ENCODE data around the gene CAMKMT.
"Not testable (repeated sequence)": the region's sequence is repeated elsewhere in the genome, so short reads cannot be mapped to it uniquely, and the experiment has no call there.

Gene CAMKMT

GRCh38 chr2:44550561-44550960 is 188.8 kb downstream of the CAMKMT start:
- no peak for DNase-seq (ENCODE audit: low spot score)

- no peak for DNase-seq (ENCODE audit: low spot score)
Measured at GRCh38 chr2:44551497-44551896, 189.8 kb downstream of the CAMKMT start.

GRCh38 chr2:44553456-44553855 is 191.7 kb downstream of the CAMKMT start:
- no peak for DNase-seq (ENCODE audit: low spot score)

- no peak for DNase-seq (ENCODE audit: low spot score)
Measured at GRCh38 chr2:44555700-44556099, 194.0 kb downstream of the CAMKMT start.

GRCh38 chr2:44559108-44559507 is 197.4 kb downstream of the CAMKMT start:
- no peak for DNase-seq (ENCODE audit: low spot score)

- DNase-seq (ENCODE audit: low spot score) = no peak
Measured at GRCh38 chr2:44560352-44560751, 198.6 kb downstream of the CAMKMT start.

GRCh38 chr2:44560941-44561340 is 199.2 kb downstream of the CAMKMT start:
- no peak for DNase-seq (ENCODE audit: low spot score)

- no peak for DNase-seq (ENCODE audit: low spot score)
Measured at GRCh38 chr2:44562737-44563136, 201.0 kb downstream of the CAMKMT start.

- DNase-seq (ENCODE audit: low spot score) = no peak
Measured at GRCh38 chr2:44564752-44565151, 203.0 kb downstream of the CAMKMT start.

GRCh38 chr2:44566059-44566458 is 204.3 kb downstream of the CAMKMT start:
- no peak for DNase-seq (ENCODE audit: low spot score)

- no peak for DNase-seq (ENCODE audit: low spot score)
Measured at GRCh38 chr2:44569491-44569890, 207.7 kb downstream of the CAMKMT start.

- no peak for DNase-seq (ENCODE audit: low spot score)
Measured at GRCh38 chr2:44570271-44570670, 208.5 kb downstream of the CAMKMT start.

- no peak for DNase-seq (ENCODE audit: low spot score)
Measured at GRCh38 chr2:44570777-44571176, 209.0 kb downstream of the CAMKMT start.

- DNase-seq (ENCODE audit: low spot score) = no peak
Measured at GRCh38 chr2:44572196-44572900, 210.6 kb downstream of the CAMKMT start.

GRCh38 chr2:44573996-44574395 is 212.2 kb downstream of the CAMKMT start:
- DNase-seq (ENCODE audit: low spot score) = no peak

GRCh38 chr2:44578471-44579093 is 216.8 kb downstream of the CAMKMT start:
- DNase-seq (ENCODE audit: low spot score) = no peak

GRCh38 chr2:44579115-44579836 is 217.5 kb downstream of the CAMKMT start:
- no peak for DNase-seq (ENCODE audit: low spot score)

GRCh38 chr2:44579837-44580230 is 218.1 kb downstream of the CAMKMT start:
- DNase-seq (ENCODE audit: low spot score) = no peak

GRCh38 chr2:44580875-44581515 is 219.2 kb downstream of the CAMKMT start:
- no peak for DNase-seq (ENCODE audit: low spot score)

GRCh38 chr2:44582363-44583008 is 220.7 kb downstream of the CAMKMT start:
- DNase-seq (ENCODE audit: low spot score) = no peak

GRCh38 chr2:44595615-44596014 is 233.9 kb downstream of the CAMKMT start:
- not testable (repeated sequence) for DNase-seq (ENCODE audit: low spot score)
